ENCODE measurements around the gene ELMOD1.

DNA sequence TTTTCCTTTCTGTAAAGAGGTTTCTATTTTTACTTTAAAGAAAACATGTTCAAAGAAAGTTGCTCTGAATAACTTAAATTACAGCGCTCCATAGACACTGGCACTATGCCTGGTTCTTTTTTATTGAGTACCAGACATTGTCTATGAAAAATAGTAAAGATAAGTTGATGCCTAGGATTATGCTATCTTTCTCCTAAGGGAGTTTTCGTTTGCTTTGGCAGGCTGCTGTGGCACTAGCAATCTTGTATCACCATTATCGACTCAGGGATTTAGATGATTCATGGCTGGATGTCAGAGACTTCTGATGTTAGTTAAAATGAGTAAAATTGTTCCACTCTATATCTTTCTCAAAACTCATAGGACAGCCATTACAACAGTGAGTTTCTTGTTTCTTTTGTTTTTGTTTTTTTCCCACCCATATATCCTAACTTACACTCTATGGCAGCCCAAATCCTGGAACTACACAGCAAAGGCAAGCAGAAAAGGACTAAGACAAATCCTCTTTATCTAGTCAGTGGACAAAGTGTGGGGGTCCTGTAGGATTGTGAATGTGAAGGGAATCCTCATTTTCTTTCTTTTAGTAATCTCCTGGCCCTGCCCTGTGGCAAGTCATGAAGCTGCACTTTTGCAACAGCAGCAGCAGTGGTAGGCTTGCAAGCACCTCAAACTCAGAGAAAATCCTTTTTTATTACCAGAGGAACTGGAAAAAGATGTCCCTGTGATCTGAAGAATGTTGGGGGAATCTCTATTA is 100.2 kb downstream of the ELMOD1 start:
- TF ChIP-seq, protein P1, sequence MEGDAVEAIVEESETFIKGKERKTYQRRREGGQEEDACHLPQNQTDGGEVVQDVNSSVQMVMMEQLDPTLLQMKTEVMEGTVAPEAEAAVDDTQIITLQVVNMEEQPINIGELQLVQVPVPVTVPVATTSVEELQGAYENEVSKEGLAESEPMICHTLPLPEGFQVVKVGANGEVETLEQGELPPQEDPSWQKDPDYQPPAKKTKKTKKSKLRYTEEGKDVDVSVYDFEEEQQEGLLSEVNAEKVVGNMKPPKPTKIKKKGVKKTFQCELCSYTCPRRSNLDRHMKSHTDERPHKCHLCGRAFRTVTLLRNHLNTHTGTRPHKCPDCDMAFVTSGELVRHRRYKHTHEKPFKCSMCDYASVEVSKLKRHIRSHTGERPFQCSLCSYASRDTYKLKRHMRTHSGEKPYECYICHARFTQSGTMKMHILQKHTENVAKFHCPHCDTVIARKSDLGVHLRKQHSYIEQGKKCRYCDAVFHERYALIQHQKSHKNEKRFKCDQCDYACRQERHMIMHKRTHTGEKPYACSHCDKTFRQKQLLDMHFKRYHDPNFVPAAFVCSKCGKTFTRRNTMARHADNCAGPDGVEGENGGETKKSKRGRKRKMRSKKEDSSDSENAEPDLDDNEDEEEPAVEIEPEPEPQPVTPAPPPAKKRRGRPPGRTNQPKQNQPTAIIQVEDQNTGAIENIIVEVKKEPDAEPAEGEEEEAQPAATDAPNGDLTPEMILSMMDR (IDR thresholded peaks at IDR 0.05), result no peak
- TF ChIP-seq POLR2A (IDR thresholded peaks at IDR 0.05), result no peak
